ENCODE data around the gene HS3ST2.

Gene HS3ST2
- total RNA-seq: 0.86 to 50.3 (median 10.6) reads per million in 18 experiments

- DNase-seq: peak; percentile 14 to 64
Observed at GRCh38 chr16:22813948-22814710, at the start of gene HS3ST2. Gene HS3ST2, plus strand, starts transcription at chr16:22814162. Its CDS starts 449 bp downstream, at chr16:22814611.

GRCh38 chr16:22764662-22765327 lies 49.2 kb upstream of the HS3ST2 start:
- DNase-seq: no peak

DNA sequence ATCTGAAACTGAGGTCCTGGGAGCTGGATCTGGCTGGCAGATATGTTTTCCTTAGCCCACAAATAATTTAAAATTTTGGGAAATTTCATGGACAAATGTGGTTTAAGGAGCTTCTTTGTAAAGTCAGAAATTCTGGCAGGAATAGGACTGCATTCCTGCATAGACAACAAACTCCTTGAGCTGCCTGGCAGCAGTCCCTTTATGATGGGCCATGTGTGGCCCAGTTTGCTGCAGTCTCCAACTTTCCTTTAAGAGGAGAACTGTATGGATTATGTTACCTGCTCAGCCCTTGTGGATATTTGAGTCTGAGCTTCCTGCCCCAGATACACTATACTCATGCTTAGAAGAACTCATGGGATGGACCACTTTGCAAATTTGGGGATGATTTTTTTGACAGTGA lies 48.5 kb upstream of the HS3ST2 start:
- no peak for DNase-seq

DNA sequence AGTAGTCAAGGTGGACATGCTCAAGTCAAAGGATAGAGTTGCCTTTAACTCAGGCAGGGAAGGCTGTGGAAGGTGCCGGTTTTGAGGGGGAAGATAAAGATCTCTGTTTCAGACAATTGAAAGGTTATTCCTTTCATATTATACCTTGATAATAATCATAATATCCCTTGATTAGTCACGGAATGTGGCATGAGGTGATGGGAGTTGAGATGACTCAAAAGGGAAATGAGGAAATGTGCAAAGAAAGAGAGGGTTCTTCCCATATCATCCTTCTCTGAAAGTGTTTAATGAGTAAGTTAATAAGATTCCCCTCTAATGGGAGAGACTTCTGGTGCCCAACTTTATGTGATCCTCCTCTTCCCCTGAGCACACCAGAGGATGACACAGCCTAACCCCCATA lies 43.1 kb upstream of the HS3ST2 start:
- DNase-seq: no peak

DNA sequence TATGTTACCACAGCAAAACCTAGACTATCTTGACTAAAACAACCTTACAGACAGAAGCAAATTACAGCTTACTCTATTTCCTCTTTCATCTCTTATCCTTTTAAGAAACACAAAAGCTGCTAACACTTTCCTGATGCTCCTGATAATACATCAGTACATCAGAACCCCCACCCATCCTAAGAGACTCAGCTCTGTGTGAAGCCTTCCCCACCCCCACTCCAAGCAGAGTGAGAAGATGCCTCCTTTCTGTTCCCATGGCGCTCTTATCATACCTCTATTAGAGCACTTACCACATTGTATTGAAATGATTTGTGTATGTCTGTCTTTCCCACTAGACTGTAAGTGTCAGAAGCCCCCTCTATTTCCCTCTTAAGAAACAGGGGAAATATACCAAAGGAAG lies 42.4 kb upstream of the HS3ST2 start:
- DNase-seq: no peak

DNA sequence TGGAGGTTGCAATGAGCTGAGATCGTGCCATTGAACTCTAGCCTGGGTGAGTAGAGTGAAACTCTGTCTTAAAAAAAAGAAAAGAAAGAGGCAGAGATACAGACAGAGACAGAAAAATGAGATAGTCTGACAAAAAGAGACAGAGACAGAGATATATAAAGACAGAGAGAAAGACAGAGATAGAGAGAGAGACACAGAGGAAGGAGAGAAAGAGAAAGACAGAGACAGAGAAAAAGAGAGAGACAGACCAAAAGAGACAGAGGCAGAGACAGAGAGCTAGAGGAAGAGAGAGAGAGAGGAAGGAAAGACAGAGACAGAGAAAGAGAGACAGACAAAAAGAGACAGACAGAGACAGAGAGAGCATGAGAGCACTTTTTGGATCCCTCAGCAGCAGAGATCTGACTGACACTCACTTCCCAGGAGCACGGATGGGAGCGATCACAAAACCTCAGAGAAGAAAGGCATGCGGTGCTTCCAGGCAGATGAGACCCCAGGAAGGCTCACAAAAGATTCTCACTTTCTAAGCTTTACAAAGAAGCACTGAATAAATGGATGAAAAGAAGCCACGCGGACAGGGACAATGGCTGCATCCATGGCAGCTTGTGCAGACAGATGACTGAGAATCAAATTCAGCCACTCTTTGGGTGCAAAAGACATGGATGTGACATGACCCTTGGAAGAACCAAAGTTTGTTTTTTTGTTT lies 38.6 kb upstream of the HS3ST2 start:
- DNase-seq: no peak

DNA sequence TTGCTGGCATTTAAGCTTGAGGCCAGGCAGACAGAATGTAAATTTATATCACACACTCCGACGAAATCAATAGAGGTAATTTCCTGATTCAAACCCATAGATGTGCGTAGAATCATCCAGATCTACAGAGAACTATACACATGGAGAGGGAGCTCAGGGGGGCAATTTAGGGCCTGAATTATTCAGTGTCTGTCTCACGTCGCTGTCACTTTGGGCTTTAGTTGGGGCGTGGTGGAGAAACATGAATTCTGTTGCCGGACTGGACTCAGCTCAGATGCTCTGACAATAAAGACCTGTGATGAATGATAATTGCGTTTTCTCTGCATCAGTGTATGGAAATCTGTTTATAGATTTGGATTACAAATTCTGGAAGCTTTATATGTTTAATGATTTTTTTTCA lies 32.5 kb upstream of the HS3ST2 start:
- no peak for DNase-seq

DNA sequence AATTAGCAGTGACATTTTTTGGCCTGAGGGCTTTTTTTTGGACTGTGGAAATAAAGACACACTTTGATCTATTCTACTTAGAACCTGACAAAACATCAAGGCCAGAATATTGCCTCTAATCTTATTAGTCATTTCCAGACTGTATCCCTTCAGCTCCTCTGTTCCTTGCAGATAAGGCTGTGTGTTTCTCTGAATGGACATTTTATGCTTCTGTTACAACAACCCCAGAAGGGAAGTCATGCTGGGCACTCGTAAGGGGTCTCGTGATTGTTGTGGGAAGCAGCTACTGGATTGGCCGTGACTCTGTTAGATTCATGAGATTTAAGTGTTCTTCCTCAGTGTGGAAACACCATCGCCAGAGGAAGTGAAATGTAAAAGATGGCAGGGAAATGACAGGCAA lies 31.6 kb upstream of the HS3ST2 start:
- DNase-seq: peak; percentile 91

DNA sequence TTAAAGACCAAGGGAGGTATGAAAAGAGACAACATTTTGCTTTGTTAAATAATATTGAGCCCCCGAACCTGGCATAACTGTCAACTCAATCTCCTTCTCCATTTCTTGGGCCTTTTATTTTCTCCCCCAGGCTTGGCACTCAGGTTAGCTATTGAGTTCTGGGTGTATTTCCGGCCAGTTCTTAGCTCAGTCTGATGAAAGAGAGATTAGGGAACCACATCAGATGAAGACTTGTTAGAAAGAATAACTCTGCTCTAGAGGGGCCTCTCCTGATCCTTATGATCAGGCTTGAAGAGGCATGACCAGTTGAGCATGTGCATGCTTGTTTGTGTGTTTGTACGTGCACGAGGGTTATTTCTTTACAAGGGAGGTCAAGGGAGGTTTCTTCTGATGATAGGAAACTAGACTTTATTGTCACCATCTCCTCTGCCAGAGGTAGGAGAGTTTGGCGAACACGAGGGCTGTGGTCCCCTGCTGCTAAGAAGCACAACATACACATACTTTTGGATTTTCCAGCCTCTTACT lies 29.2 kb upstream of the HS3ST2 start:
- DNase-seq: peak in 1 of 2 donors; percentile 2

DNA sequence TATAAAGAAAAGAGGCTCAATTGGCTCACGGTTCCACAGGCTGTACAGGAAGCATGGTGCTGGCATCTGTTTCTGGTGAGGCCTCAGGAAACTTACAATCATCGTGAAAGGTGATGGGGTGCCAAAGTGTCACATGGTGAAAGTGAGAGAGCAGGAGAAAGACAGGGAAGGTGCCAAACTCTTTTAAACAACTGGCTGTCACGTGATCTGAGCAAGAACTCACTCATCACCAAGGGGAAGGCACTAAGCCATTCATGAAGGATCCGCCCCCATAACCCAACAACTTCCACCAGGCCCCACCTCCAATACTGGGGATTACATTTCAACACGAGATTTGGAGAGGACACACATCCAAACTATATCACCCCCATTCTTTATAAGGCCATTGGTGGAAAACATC lies 28.4 kb upstream of the HS3ST2 start:
- no peak for DNase-seq

GRCh38 chr16:22786284-22786683 lies 27.7 kb upstream of the HS3ST2 start:
- no peak for DNase-seq

GRCh38 chr16:22786691-22787090 lies 27.3 kb upstream of the HS3ST2 start:
- no peak for DNase-seq

GRCh38 chr16:22787466-22788192 lies 26.3 kb upstream of the HS3ST2 start:
- DNase-seq: peak; percentile 34 to 42

DNA sequence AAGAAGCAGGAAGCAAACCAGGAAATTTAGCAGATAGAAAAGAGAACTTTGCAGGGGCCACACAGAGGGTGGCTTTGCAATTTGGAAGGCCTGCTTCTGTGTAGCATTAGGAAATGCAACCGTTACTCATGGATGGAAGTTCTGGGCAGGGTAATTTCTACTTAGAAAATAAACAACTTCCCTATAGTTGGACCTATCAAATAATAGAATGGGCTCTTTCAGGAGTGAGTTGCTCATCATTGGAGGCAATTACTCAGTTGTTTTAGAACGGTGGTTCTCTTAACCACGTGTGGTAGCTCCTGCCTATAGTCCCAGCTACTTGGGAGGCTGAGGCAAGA lies 25.8 kb upstream of the HS3ST2 start:
- DNase-seq: peak; percentile 75 to 93

- no peak for DNase-seq
Observed at GRCh38 chr16:22789281-22789945, 24.5 kb upstream of the HS3ST2 start.

DNA sequence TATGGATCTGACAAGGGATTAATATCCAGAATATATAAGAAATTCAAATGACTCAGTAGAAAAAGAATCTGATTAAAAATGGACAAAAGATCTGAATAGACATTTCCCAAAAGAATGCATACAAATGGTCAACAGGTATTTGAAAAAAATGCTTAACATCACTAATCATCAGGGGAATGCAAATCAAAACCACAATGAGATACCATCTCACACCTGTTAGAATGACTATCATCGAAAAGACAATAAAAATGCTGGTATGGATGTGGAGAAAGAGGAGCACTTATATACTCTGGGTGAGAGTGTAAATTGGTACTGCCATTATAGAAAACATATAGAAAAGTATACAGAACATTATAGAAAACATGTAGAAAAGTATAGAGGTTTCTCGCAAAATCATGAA lies 16.4 kb upstream of the HS3ST2 start:
- DNase-seq: no peak

GRCh38 chr16:22799113-22799512 lies 14.8 kb upstream of the HS3ST2 start:
- no peak for DNase-seq

DNA sequence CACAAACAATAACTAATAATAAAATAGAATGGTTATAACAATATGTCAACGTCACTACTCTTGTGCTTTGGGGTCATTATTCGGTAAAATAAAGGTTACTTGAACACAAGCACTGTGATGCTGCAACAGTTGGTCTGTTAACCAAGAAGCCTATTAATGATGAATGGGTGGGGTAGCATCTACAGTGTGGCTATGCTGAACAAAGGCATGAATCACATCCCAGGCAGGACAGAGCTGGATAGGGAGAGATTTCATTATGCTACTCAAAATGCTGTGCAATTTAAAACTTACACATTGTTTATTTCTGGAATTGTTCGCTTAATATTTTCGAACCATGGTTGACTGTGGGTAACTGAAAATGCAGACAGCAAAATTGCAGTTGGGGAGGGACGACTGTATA lies 9.1 kb upstream of the HS3ST2 start:
- no peak for DNase-seq

DNA sequence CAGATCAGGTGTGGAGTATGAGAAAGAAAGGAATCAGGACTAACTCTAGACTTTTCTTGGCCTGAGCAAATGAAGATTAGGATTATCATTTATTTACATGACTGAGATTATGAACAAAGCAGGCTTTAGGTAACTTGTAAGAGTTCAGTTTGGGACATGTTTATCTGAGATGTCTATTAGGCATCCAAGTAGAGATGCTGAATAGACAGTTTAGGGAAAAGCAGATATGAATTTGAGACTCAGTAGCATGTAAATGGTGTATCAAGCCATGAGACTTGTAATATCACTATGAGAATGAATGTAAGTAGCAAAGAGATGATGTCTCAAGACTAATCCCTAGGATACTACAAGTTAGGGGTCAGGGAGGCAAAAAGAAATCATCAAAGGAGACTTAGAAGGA lies 8.6 kb upstream of the HS3ST2 start:
- no peak for DNase-seq

- no peak for DNase-seq
Observed at GRCh38 chr16:22806811-22807210, 7.2 kb upstream of the HS3ST2 start.

- DNase-seq: peak in 1 of 2 donors; percentile 13
Observed at GRCh38 chr16:22810226-22810625, 3.7 kb upstream of the HS3ST2 start.
